AG09309 (cell line): Measurements from ENCODE around the gene AGBL3.
A peak's percentile ranks its signal among the peaks of the same experiment; 100 is the strongest.

ENCODE experiments used
- DNase-seq: peaks from one replicate; pipeline ENCODE4 v3.0.0-alpha.2; 2010; ENCODE audit warnings: low read depth
- H3K4me3 ChIP-seq: 2 replicates; pipeline ENCODE4 v1.5.1; 2011; ENCODE audit warnings: mild to moderate bottlenecking, low read depth, low read length, moderate library complexity; ENCODE audit not compliant: control insufficient read depth
- CTCF ChIP-seq: IDR thresholded peaks from 2 replicates; pipeline ENCODE4 v1.5.1; 2011; ENCODE audit warnings: mild to moderate bottlenecking, low read depth, low read length, inconsistent platforms; ENCODE audit not compliant: insufficient read depth, control insufficient read depth; ENCODE audit errors: missing control alignments

Gene AGBL3

GRCh38 chr7:134941952-134942351 lies 44.4 kb upstream of the AGBL3 start:
- H3K4me3 ChIP-seq = no peak overlapping the region
- TF ChIP-seq CTCF = no peak
- no peak for DNase-seq

GRCh38 chr7:134942690-134943466 lies 43.4 kb upstream of the AGBL3 start:
- no peak for TF ChIP-seq CTCF
- no peak for DNase-seq
- H3K4me3 ChIP-seq = no peak overlapping the region

GRCh38 chr7:134943785-134944400 lies 42.4 kb upstream of the AGBL3 start:
- DNase-seq = no peak
- no peak for TF ChIP-seq CTCF

GRCh38 chr7:134945691-134946090 lies 40.6 kb upstream of the AGBL3 start:
- no peak for TF ChIP-seq CTCF
- no peak overlapping the region for H3K4me3 ChIP-seq
- no peak for DNase-seq

More at GRCh38 chr7:134943785-134944400, 42.4 kb upstream of the AGBL3 start:
- no peak overlapping the region for H3K4me3 ChIP-seq

DNA sequence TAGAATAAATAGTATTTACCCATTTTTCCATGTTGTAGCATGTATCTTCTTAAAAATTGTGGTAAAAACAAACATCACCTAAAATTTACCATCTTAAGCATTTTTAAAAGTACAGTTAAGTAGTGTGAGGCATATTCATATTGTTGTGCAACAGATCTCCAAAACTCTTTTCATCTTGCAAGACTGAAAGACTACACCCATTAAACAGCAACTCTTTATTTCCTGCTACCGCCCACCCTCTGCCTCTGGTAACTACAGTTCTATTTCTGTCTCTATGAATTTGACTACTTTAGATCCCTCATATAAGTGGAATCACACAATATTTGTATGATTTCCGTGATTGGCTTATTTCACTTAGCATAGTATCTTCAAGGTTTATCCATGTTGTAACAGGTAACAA lies 40.0 kb upstream of the AGBL3 start:
- peak; percentile 25 for DNase-seq
- no peak for TF ChIP-seq CTCF
- H3K4me3 ChIP-seq = no peak overlapping the region

- H3K4me3 ChIP-seq = no peak overlapping the region
- no peak for TF ChIP-seq CTCF
- no peak for DNase-seq
These were observed 39.0 kb upstream of the AGBL3 start for GRCh38 chr7:134947329-134947728.
